Myocyte (in vitro differentiated cells): ENCODE results near the gene GOPC. TPM values are rescaled to one million over a fixed set of nuclear protein-coding genes. Genes with fewer than 3 reads are reported as not detected.
A peak's percentile ranks its signal among the peaks of the same experiment; 100 is the strongest.

Source experiments
- DNase-seq: peaks from one replicate; pipeline ENCODE4 v3.0.0-alpha.2; 2012; ENCODE audit warnings: low read depth
- total RNA-seq: library from RNA; depleted of rRNA; stranded (reverse); fragments of >200 nt; gene quantifications from 2 replicates; pipeline ENCODE4 v1.2.3, GENCODE V29; 2014

The GOPC gene
- total RNA-seq, 1 donor from 2014 or later, result 63.3 TPM

GRCh38 chr6:117597755-117598154 is 4.6 kb downstream of the GOPC start:
- DNase-seq, result no peak

- no peak for DNase-seq
Measured at GRCh38 chr6:117595099-117595923, 7.0 kb downstream of the GOPC start.

DNA sequence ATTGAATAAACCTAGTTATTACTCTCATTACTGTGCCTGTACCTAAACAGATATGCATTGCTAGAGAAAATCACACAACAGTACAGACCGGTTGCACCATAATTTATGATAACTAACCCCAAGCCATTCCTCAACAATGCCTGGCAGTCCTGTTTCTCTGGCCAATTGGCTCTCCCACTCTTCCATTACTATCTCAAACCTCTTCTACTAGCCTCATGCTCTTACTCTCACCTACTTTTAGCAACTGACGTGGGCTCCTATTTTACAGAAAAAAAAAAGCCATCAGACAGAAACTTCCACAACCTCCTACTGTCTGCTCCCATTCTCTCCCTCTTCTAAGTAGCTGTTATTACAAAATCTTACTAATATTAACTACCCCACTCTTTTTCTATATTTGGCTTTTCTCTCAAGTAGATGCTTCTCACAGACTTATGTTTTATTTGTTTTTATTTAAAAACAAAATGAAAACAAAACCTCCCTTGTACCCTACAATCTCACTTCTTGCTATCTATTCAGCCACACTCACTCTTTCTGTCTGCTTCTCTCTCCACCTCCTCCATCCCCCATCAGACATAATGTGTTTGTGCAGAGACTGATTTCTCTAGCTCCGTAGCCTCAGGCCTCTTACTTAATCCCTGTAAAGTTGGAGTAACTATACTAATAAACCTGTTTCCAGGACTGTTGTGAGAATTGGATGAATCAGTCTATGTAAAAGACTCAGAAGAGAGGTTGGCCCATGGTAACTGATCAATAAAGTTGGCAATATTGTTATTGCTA is 9.1 kb downstream of the GOPC start:
- no peak for DNase-seq

DNA sequence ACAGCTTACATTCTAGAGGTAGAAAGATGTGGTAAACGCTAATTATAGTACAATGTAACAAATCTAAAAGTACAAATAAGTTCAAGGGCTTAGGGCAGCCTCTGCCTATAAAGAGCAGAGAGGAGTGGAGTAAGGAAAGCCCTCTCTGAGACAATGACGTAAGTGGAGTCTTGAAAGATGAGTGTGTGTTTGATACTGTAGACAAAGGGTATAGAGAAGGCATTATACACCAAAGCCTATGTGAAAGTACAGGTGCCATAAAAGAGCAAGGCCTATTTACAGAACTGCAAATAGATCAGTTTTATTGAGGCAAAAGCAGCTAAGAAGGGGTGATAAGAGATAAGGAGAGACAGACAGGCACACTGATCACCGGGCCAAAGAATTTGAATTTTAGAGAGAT is 10.9 kb downstream of the GOPC start:
- DNase-seq, result no peak

GRCh38 chr6:117590447-117590846 is 11.9 kb downstream of the GOPC start:
- no peak for DNase-seq

DNA sequence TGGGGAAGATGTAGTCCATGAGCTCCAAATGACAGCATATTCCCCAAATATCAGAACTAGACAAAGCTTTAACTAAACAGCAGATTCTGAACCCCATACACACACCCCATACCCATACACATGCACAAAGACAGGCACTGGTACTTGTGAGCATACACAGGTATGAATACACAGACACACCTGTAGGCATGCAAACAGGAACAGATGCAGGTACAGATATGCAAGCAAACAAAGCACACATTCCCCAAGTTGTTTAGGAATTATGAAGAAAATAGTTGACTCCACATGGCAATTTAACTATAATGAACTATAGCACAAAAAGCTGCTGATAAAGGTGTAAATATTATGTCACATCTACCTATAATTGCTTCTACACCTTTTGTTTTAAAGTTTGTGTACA is 16.7 kb downstream of the GOPC start:
- no peak for DNase-seq

- DNase-seq, result no peak
Measured at GRCh38 chr6:117574198-117574597, 28.1 kb downstream of the GOPC start.

DNA sequence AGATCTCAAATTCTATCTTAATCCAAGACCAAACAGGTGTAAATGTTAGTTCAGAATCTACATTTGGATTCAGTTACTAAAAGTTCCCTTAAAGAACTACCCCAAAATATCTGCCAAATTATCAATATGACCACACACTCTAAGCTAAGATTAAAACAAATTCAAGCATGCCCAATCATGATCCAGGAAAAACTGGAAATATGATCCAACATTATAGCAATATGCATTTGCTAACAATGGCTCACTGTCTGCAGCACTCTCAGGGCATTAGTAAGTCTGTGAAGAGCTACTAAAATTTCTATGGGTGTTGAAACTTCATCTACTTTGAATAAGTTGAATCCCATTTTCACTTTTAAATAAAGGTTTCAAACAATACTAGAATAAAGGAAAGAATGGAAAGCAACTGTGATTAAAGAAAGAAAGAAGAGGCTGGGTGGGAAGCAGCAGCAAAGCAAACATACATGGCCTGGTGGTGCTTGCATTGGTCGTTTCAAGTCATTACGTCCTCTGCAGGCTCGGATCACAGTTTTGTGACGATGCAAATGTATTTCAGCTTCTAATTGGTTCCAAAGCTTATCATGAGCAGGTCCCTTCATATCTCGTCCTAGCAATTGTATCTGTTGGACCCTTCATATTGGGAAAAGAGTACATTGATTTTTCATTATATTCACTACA is 29.2 kb downstream of the GOPC start:
- peak; percentile 8 for DNase-seq

DNA sequence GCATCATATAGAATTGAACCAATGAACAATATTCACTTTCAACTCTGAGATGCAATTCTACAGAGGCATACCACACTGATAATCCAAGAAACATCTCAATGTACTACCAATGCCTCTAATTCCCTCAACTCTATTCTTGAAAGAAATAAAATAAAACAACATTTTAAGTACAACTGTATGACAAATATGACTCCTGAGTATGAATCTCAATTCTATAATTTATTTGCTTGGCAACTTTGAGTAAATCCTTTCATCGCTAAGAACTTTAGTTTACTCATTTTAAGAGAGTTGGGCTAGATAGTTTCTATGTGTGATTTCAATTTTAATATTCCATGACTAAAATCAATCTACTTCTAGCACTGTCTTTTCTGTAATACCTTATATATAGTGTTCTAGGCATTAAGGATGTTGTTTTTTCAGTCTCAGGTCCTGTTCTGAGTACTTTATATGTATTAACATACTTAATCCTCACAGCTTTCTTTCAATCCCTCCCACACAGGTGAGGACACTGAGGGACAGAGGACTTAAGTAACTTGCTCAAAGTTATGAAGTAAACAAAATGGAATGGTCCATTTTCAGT is 33.4 kb downstream of the GOPC start:
- DNase-seq, result no peak

- DNase-seq, result no peak
Measured at GRCh38 chr6:117568247-117568646, 34.1 kb downstream of the GOPC start.

DNA sequence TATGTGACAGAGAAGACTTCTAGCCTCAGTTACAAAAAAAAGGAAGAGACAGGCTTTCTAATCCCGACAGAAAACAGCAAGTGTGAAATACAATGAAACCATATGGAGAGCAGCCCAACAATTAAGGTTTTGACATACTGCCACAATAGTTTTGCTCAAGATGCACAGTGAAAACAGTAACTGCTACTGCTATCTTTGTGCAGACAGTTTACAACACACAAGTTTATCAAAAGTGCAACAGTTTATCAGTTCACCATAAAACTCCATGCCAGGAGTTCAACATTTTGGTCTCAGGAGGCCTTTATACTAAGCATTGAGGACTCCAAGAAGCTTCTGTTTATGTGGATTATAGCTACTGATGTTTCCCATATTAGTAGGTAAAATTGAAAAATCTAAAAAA is 37.6 kb downstream of the GOPC start:
- no peak for DNase-seq

GRCh38 chr6:117561128-117561527 is 41.2 kb downstream of the GOPC start:
- DNase-seq, result no peak

DNA sequence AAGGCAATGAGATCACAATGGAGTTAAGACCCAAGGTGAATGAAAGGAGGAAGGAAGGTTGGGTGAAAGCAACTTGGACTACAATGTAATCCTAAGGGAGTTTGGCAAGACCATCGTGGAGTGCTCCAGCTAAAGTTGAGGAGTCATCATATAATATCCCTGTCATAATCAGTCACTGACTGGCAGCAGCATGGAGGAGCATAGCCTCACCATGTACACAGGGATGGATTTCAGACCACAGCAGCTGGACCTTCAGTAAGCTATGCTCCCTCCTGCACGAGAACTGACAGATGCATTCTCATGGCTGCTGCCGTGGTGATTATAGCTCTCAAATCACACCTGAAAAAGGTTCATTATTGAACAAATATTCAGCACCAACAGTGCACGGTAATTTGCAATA is 43.0 kb downstream of the GOPC start:
- DNase-seq, result no peak

GRCh38 chr6:117558818-117559217 is 43.5 kb downstream of the GOPC start:
- DNase-seq, result no peak

- DNase-seq, result no peak
Measured at GRCh38 chr6:117557951-117558350, 44.4 kb downstream of the GOPC start.

GRCh38 chr6:117555882-117556498 is 46.3 kb downstream of the GOPC start:
- DNase-seq, result peak; percentile 67

DNA sequence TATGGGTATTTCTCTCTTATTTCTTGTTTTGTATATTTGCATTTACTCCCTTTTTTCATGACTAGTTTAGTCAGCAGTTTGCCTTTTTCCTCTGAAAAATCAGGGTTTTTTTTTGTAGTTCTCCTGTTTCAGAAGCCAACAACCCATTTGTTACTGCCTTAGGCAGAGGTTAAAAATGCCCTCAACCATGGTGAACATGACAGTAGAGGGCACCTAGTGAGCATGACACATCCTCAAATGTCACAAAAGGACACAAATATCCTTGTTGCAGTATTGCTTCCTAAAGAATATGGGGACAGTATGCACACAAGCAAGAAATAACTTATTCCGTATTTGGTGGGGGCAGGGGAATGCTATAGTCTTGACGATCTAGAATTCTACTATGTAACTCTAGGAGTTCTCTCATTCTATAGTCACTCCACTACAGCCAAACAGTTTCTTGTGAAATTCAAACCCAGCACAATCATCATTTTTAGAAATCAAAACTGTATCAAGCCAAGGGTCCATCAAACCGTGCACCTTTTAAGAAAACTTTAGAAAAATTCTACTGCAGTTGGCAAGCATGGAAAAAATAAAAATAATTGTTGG is 47.0 kb downstream of the GOPC start:
- DNase-seq, result no peak

DNA sequence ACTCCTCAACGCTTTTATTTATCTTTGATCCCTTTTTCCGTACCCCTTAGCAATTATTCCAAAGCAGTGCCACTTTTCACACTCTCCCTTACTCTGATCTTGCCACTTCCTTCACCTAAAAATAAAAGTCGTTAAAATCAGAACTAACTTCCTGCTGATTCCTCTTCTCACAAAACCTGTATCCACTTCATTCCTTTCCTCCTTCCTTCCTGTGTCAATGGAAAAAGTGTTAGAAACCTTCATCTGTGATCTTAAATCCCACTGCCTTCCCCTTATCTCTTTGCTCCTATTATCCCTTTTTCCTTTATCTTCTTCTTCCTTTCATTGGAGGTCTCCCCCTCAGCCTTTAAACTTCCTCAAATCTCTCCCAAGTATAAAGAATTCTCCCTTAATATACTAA is 49.2 kb downstream of the GOPC start:
- DNase-seq, result no peak

DNA sequence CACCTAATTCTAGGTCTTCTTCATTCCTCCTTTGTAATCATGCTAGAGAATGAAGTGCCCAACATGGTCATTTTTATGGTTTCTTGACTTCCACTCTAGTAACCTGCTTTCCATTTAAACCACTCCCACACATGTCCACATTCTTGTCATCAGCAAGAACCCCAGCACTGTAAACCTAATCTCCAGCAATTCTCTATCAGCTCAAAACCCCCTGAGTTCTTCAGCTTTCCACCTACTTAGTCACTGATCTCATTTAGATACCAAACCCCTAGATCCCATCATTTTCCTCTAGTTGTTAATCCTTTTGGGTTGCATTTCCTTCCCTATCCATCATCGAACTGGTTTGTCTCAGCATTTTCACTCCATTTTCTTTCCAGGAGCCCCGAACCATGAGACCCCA is 49.7 kb downstream of the GOPC start:
- no peak for DNase-seq

DNA sequence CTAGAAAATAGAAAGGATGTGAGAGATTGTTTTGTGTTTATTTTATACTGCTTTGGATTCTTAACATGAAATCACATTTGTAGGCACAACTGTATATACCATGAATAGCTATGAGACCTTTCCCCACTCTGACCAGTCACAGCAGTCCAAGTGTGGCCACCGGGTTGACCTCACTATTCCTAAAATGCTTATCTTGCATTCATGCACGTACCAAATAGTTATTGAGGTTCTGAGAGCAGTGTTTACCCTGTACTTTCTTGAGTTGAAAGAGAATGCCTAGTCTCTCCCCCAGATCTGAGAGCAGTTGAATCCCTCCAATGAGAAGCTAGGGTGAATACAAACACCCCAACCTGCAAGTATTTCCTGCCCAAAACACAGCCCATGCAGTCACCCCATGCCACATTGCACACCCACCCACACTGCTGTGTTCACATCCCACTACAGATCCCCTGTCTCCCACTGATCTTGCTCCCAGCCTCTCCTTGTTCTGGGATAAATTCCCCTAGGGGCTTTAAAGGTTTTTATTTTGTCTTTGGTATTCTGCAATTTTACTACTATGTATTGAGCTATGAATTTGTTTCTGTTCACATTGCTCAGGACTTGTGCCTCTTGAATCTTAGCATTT is 51.6 kb downstream of the GOPC start:
- DNase-seq, result no peak
